ENCODE data around the gene GSKIP. TPM values are rescaled to one million over a fixed set of nuclear protein-coding genes. Genes with fewer than 3 reads are reported as not detected.

The GSKIP gene
- total RNA-seq, 1 donor from 2014 or later, result 73.2 TPM

- H3K9ac ChIP-seq, result no peak overlapping the region
- no peak overlapping the region for H3K27ac Mint-ChIP-seq
- no peaks in the 10 kb centered on the region for H4K20me1 ChIP-seq (ENCODE audit: low read depth)
- no peaks in the 10 kb centered on the region for H3K79me2 ChIP-seq (ENCODE audit: low read depth)
- H3K27me3 Mint-ChIP-seq (ENCODE audit: insufficient read depth, low read depth), result peaks cover 2% of the 10 kb centered on the region
- H3K9me3 Mint-ChIP-seq, result no peaks in the 10 kb centered on the region
- H3K9me3 ChIP-seq (ENCODE audit: low read depth), result no peaks in the 10 kb centered on the region
- H3K27ac ChIP-seq, result no peak overlapping the region
- no peak overlapping the region for H3K4me3 Mint-ChIP-seq
- H3F3A ChIP-seq (ENCODE audit: low read depth), result no peaks in the 10 kb centered on the region
- H3K4me2 ChIP-seq, result no peak overlapping the region
- H3K4me1 ChIP-seq, result no peaks in the 10 kb centered on the region
- TF ChIP-seq EZH2phosphoT487 (IDR thresholded peaks at IDR 0.05) (no peak), CTCF (IDR thresholded peaks at IDR 0.05) (no peak), EZH2 (IDR thresholded peaks at IDR 0.05) (no peak)
- H3K4me1 Mint-ChIP-seq, result no peaks in the 10 kb centered on the region
- no peaks in the 10 kb centered on the region for H3K36me3 ChIP-seq
- H2AFZ ChIP-seq (replicated peaks), result no peak overlapping the region
- peaks cover 2% of the 10 kb centered on the region for H3K36me3 Mint-ChIP-seq
- no peak overlapping the region for H3K4me3 ChIP-seq
- H3K27me3 ChIP-seq, result no peaks in the 10 kb centered on the region
- DNase-seq (ENCODE audit: low spot score), result no peak
Measured at GRCh38 chr14:96398921-96399320, 35.6 kb downstream of the GSKIP start.

DNA sequence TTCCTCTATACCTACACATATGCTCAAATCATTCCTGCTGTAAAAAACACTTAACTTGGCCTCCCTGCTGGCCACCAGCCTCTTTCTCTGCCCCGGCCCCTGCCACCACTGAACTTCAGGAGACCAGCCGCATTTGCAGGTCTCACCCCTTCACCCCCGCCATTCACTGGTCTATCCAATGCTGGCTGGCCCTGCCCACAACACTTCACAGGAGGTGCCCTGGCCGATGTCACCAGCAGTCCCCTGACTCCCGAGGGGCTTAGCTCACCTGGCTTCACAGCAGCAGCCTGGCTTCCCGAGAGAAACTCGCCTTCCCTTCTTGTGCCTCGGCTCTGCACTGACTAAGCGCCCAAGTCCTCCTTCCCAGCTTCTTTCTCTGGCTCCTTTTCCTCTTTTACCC lies 36.1 kb downstream of the GSKIP start:
- no peak for DNase-seq (ENCODE audit: low spot score)
- Mint-ChIP-seq H3K36me3 (peaks cover 2% of the 10 kb centered on the region), H3K4me3 (no peak overlapping the region), H3K27ac (no peak overlapping the region), H3K4me1 (no peaks in the 10 kb centered on the region), H3K27me3 (ENCODE audit: insufficient read depth, low read depth) (no peaks in the 10 kb centered on the region), H3K9me3 (no peaks in the 10 kb centered on the region)
- Histone ChIP-seq H3K4me1 (no peaks in the 10 kb centered on the region), H3K36me3 (no peaks in the 10 kb centered on the region), H2AFZ (replicated peaks) (no peak overlapping the region), H3K79me2 (ENCODE audit: low read depth) (no peaks in the 10 kb centered on the region), H4K20me1 (ENCODE audit: low read depth) (no peaks in the 10 kb centered on the region), H3K4me2 (no peak overlapping the region), H3K9me3 (ENCODE audit: low read depth) (no peaks in the 10 kb centered on the region), H3K9ac (no peak overlapping the region), H3K27me3 (no peaks in the 10 kb centered on the region), H3K4me3 (no peak overlapping the region), H3F3A (ENCODE audit: low read depth) (no peaks in the 10 kb centered on the region), H3K27ac (no peak overlapping the region)
- no peak for TF ChIP-seq EZH2 (IDR thresholded peaks at IDR 0.05)
- no peak for TF ChIP-seq EZH2phosphoT487 (IDR thresholded peaks at IDR 0.05)
- TF ChIP-seq CTCF (IDR thresholded peaks at IDR 0.05), result no peak

- Mint-ChIP-seq H3K4me3 (no peak overlapping the region), H3K9me3 (no peaks in the 10 kb centered on the region), H3K36me3 (peaks cover 2% of the 10 kb centered on the region), H3K27ac (no peak overlapping the region), H3K27me3 (ENCODE audit: insufficient read depth, low read depth) (no peaks in the 10 kb centered on the region), H3K4me1 (no peaks in the 10 kb centered on the region)
- TF ChIP-seq EZH2phosphoT487 (IDR thresholded peaks at IDR 0.05) (no peak), CTCF (IDR thresholded peaks at IDR 0.05) (no peak), EZH2 (IDR thresholded peaks at IDR 0.05) (no peak)
- Histone ChIP-seq H3K27me3 (no peaks in the 10 kb centered on the region), H3K4me1 (no peaks in the 10 kb centered on the region), H3K9me3 (ENCODE audit: low read depth) (no peaks in the 10 kb centered on the region), H4K20me1 (ENCODE audit: low read depth) (no peaks in the 10 kb centered on the region), H3K4me2 (no peak overlapping the region), H3K27ac (no peak overlapping the region), H3K79me2 (ENCODE audit: low read depth) (no peaks in the 10 kb centered on the region), H3K9ac (no peak overlapping the region), H2AFZ (replicated peaks) (no peak overlapping the region), H3K4me3 (no peak overlapping the region), H3F3A (ENCODE audit: low read depth) (no peaks in the 10 kb centered on the region), H3K36me3 (no peaks in the 10 kb centered on the region)
- no peak for DNase-seq (ENCODE audit: low spot score)
Measured at GRCh38 chr14:96400495-96400894, 37.2 kb downstream of the GSKIP start.

Measured in neural progenitor cell (in vitro differentiated cells).